ENCODE measurements around the gene TXNDC11.

DNA sequence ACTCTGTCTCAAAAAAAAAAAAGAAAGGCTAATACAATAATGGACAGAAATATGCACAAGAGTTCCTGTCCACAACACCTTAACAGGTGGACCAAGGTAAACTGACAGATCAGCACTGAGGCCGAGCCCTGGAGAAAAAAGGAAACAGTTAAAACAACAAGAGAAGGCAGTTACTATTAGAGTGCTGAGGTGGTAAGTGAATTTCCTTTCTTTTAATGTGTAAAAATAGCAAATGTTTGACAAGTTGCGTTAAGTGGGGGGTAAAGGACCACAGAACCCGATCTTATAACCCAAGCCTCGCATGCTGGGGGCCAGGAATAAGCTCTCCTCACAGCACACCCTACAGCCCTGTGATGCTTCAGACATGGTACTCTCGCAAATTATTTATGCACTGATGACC is 24.8 kb downstream of the TXNDC11 start:
- TF ChIP-seq FOSB (CRISPR knock-in tag; IDR thresholded peaks at IDR 0.05) (no peak), RCOR1 (IDR thresholded peaks at IDR 0.05; ENCODE audit: low read depth, low read length) (no peak), RFX5 (IDR thresholded peaks at IDR 0.05) (no peak), RAD21 (conservative IDR thresholded peaks at IDR 0.05 in 1 of 2, IDR thresholded peaks at IDR 0.05 in 1 of 2) (no peak), POLR2A (IDR thresholded peaks at IDR 0.05; ENCODE audit: low read length) (no peak), CHD2 (IDR thresholded peaks at IDR 0.05; ENCODE audit: low read length, partially characterized antibody) (no peak), FOSL2 (IDR thresholded peaks at IDR 0.05) (no peak), FOSL2 (CRISPR knock-in tag; IDR thresholded peaks at IDR 0.05) (no peak)
- TF ChIP-seq, protein P1, sequence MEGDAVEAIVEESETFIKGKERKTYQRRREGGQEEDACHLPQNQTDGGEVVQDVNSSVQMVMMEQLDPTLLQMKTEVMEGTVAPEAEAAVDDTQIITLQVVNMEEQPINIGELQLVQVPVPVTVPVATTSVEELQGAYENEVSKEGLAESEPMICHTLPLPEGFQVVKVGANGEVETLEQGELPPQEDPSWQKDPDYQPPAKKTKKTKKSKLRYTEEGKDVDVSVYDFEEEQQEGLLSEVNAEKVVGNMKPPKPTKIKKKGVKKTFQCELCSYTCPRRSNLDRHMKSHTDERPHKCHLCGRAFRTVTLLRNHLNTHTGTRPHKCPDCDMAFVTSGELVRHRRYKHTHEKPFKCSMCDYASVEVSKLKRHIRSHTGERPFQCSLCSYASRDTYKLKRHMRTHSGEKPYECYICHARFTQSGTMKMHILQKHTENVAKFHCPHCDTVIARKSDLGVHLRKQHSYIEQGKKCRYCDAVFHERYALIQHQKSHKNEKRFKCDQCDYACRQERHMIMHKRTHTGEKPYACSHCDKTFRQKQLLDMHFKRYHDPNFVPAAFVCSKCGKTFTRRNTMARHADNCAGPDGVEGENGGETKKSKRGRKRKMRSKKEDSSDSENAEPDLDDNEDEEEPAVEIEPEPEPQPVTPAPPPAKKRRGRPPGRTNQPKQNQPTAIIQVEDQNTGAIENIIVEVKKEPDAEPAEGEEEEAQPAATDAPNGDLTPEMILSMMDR (IDR thresholded peaks at IDR 0.05) = no peak
- TF ChIP-seq, protein P2, sequence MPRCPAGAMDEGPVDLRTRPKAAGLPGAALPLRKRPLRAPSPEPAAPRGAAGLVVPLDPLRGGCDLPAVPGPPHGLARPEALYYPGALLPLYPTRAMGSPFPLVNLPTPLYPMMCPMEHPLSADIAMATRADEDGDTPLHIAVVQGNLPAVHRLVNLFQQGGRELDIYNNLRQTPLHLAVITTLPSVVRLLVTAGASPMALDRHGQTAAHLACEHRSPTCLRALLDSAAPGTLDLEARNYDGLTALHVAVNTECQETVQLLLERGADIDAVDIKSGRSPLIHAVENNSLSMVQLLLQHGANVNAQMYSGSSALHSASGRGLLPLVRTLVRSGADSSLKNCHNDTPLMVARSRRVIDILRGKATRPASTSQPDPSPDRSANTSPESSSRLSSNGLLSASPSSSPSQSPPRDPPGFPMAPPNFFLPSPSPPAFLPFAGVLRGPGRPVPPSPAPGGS (IDR thresholded peaks at IDR 0.05) = no peak
- TF ChIP-seq, protein P3, sequence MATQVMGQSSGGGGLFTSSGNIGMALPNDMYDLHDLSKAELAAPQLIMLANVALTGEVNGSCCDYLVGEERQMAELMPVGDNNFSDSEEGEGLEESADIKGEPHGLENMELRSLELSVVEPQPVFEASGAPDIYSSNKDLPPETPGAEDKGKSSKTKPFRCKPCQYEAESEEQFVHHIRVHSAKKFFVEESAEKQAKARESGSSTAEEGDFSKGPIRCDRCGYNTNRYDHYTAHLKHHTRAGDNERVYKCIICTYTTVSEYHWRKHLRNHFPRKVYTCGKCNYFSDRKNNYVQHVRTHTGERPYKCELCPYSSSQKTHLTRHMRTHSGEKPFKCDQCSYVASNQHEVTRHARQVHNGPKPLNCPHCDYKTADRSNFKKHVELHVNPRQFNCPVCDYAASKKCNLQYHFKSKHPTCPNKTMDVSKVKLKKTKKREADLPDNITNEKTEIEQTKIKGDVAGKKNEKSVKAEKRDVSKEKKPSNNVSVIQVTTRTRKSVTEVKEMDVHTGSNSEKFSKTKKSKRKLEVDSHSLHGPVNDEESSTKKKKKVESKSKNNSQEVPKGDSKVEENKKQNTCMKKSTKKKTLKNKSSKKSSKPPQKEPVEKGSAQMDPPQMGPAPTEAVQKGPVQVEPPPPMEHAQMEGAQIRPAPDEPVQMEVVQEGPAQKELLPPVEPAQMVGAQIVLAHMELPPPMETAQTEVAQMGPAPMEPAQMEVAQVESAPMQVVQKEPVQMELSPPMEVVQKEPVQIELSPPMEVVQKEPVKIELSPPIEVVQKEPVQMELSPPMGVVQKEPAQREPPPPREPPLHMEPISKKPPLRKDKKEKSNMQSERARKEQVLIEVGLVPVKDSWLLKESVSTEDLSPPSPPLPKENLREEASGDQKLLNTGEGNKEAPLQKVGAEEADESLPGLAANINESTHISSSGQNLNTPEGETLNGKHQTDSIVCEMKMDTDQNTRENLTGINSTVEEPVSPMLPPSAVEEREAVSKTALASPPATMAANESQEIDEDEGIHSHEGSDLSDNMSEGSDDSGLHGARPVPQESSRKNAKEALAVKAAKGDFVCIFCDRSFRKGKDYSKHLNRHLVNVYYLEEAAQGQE (IDR thresholded peaks at IDR 0.05) = no peak
- TF ChIP-seq, protein P4, sequence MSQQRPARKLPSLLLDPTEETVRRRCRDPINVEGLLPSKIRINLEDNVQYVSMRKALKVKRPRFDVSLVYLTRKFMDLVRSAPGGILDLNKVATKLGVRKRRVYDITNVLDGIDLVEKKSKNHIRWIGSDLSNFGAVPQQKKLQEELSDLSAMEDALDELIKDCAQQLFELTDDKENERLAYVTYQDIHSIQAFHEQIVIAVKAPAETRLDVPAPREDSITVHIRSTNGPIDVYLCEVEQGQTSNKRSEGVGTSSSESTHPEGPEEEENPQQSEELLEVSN (IDR thresholded peaks at IDR 0.05; ENCODE audit: borderline replicate concordance, low read depth) = no peak
- TF ChIP-seq, protein P5, sequence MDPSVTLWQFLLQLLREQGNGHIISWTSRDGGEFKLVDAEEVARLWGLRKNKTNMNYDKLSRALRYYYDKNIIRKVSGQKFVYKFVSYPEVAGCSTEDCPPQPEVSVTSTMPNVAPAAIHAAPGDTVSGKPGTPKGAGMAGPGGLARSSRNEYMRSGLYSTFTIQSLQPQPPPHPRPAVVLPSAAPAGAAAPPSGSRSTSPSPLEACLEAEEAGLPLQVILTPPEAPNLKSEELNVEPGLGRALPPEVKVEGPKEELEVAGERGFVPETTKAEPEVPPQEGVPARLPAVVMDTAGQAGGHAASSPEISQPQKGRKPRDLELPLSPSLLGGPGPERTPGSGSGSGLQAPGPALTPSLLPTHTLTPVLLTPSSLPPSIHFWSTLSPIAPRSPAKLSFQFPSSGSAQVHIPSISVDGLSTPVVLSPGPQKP (IDR thresholded peaks at IDR 0.05; ENCODE audit: low read depth, low read length) = no peak
- TF ChIP-seq, protein P6, sequence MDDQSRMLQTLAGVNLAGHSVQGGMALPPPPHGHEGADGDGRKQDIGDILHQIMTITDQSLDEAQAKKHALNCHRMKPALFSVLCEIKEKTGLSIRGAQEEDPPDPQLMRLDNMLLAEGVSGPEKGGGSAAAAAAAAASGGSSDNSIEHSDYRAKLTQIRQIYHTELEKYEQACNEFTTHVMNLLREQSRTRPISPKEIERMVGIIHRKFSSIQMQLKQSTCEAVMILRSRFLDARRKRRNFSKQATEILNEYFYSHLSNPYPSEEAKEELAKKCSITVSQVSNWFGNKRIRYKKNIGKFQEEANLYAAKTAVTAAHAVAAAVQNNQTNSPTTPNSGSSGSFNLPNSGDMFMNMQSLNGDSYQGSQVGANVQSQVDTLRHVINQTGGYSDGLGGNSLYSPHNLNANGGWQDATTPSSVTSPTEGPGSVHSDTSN (IDR thresholded peaks at IDR 0.05) = no peak

Measured in A549 (cell line).